GM12875 (cell line): Measurements from ENCODE around the gene B4GALNT3.

Experiments
- H3K4me3 ChIP-seq: one replicate; pipeline ENCODE4 v1.5.1; 2011; ENCODE audit warnings: low read depth, low read length, control low read depth
- TF ChIP-seq, protein P1 (sequence below): IDR thresholded peaks from 2 replicates; pipeline ENCODE4 v1.5.1; 2011; ENCODE audit warnings: low read depth, mild to moderate bottlenecking, control low read depth, inconsistent platforms, low read length, moderate library complexity, borderline replicate concordance; ENCODE audit not compliant: insufficient read depth

The B4GALNT3 gene

DNA sequence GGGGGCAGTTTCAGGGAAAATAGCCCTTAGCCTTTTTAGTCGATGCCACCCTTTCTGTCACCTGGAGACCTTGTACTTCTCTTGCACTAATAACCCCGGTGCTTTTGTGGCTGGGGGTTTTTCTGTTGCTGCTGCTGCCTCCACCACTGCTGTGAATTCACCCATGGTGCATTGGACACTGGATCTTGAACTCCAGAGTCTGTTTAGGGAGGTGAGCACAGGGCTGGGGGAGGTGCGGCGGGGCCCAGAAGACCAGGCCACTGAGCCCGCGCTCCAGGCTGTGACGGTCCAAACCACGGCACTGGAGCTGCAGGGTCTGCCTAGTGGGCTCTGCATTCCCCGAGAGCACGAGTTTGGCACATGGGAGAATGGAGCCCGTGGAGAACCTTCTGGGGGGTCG lies 102.9 kb downstream of the B4GALNT3 start:
- TF ChIP-seq, protein P1, sequence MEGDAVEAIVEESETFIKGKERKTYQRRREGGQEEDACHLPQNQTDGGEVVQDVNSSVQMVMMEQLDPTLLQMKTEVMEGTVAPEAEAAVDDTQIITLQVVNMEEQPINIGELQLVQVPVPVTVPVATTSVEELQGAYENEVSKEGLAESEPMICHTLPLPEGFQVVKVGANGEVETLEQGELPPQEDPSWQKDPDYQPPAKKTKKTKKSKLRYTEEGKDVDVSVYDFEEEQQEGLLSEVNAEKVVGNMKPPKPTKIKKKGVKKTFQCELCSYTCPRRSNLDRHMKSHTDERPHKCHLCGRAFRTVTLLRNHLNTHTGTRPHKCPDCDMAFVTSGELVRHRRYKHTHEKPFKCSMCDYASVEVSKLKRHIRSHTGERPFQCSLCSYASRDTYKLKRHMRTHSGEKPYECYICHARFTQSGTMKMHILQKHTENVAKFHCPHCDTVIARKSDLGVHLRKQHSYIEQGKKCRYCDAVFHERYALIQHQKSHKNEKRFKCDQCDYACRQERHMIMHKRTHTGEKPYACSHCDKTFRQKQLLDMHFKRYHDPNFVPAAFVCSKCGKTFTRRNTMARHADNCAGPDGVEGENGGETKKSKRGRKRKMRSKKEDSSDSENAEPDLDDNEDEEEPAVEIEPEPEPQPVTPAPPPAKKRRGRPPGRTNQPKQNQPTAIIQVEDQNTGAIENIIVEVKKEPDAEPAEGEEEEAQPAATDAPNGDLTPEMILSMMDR = no peak
- H3K4me3 ChIP-seq = no peak overlapping the region

DNA sequence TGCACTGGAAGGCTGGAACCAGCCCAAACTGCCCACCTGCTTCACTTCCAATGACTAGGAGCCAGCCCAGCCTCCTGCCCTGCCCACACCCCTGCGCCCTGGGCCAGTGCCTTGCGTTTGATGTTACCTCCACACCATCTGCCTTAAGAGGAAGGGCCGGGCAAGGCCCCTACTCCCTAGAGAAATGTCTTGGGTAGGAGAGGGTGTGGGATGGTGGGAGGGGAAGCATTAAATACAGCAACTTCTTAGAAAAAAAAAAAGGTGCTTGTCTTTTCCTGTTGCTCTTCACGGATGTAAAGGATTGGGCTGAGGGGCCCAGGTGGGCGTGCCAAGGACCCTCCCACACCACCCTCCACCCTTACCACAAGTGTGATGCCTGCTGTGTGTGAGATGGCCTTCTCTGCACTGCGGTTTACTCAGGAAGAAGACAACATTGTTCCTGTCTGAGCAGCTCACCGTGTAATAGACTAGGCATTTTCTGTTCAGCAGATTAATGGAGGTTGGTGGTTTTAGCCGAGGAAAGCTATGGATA lies 103.6 kb downstream of the B4GALNT3 start:
- H3K4me3 ChIP-seq = no peak overlapping the region
- TF ChIP-seq, protein P1 = no peak

DNA sequence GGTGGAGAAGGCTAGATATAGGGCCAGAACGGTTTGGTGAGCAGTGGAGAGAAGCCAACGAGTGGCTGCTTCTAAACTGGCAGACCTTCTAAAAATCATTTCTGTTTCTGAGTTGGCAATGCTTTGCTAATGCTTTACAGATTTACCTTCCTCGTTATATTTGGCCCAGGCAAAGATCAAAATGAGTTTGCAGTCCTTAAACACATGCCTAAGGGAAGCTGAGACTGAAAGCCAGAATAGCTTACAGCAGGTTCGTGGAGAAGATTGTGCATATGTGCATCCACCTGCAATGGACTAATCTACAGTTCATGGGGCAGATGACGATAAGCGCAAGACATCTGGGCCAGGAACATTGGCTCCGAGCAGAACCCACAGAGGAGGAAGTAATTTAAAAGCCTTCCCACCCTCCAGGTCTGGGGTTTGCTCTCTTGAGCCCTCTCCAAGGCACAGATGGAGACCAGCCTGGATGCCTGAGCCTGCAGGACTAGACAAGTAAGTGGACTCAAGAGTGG lies 104.1 kb downstream of the B4GALNT3 start:
- no peak overlapping the region for H3K4me3 ChIP-seq
- TF ChIP-seq, protein P1 = no peak

DNA sequence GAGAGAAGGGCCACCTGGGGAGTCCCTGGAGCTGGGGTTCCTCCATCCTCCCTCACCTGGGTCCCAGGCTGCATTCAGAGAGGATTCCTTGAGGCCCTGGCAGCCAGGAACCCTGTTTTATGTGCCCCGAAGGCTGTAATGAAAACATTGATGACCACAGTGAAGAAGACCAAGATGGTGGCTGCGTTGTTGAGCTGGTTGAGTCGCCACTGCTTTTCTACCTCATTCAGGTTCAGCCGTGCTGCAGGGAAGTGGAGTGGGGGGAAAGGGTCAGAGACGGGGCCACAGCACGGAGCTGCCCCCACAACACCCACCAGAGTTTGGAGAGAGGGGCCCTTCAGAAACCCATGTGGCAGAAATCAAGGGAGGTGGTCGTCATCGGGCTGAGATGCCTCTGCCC lies 105.4 kb downstream of the B4GALNT3 start:
- no peak overlapping the region for H3K4me3 ChIP-seq

DNA sequence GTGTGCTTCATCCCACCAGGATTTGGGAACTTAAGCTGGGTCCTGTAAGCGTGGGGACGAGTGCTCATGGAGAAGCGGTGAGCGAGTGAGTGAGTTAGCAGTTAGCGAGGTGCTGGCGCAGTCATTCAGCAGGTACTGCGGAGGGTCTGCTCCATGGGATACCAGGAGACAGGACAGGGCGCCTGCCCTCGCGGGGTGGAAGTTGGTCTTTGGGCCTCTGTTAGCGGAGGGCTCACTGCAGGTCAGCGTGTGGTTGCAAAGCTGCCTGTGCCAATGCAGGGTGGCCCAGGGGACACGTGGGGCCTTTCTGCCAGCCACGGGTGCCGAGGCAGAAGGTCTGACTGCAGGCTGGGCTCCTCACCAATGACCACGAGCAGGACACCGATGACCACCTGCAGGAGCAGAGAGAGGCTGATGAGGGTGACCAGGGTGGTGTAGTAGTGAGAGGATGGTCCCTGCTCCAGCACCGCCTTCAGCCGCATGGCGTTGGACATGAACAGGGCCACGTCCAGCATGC lies 105.9 kb downstream of the B4GALNT3 start:
- no peak overlapping the region for H3K4me3 ChIP-seq
- TF ChIP-seq, protein P1 = no peak

More for the DNA sequence above, 105.4 kb downstream of the B4GALNT3 start:
- TF ChIP-seq, protein P1 = no peak

DNA sequence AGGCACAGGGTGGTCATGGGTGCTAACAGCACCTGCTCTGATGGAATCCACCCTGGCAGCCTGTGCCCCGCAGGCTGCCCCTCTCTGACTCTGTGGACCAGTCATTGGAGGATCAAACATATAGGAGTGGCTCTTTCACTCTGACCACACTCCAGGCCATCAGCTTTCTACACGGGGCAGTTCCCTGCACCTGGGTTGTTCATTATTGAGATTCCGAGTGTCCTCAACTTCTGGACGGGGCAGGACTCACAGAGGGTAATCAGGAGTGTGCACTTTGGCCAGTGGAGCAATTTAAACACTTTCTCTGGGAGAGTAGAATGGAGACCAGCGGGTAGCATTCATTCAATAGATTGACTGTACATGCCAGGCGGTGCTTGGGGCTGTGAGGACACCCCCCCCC lies 108.7 kb downstream of the B4GALNT3 start:
- TF ChIP-seq, protein P1 = no peak
- H3K4me3 ChIP-seq = no peak overlapping the region

DNA sequence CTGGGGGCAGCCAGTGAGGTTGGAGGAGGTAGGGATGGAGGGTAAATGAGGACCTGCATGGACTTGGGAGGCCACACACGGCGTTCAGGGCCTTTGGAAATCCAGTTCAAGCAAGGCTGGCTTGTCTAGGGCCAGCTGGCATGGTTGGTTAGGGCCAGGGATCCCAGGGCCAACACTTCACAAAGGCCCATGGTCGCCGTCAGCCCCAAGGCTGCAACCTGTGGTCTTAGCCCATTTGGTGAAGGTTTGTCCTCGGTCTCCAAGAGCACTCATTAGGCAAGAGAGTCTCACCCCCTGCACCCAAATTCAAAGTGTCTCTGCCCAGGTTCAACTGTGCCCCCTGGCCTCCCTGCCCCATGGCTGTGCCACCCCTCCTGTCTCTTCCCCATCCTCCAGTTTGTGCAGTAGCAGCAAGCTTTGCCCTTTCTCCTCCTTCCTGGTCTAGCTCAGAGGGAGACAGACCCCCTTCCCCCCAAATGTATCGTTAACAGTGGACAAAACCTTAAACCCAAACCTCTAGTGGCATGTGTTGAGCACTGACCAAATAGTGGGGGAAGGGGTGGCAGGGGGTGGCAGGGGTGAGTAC lies 109.4 kb downstream of the B4GALNT3 start:
- no peak overlapping the region for H3K4me3 ChIP-seq
- TF ChIP-seq, protein P1 = no peak
